GM12892 (cell line): ENCODE measurements around the gene CCDC172.

Experiments
- POLR2A ChIP-seq: IDR thresholded peaks from 2 replicates; pipeline ENCODE4 v1.6.1; 2011; ENCODE audit warnings: low read depth, low read length, control low read depth
- POLR2AphosphoS5 ChIP-seq: IDR thresholded peaks from 2 replicates; pipeline ENCODE4 v1.6.1; 2011; ENCODE audit warnings: low read depth, low read length, control low read depth
- TAF1 ChIP-seq: IDR thresholded peaks from 2 replicates; pipeline ENCODE4 v1.6.1; 2011; ENCODE audit warnings: low read depth, mild to moderate bottlenecking, control low read depth, low read length, borderline replicate concordance

GRCh38 chr10:116312548-116312947 is 11.7 kb upstream of the CCDC172 start:
- TF ChIP-seq POLR2A = no peak
- no peak for TF ChIP-seq POLR2AphosphoS5
- TF ChIP-seq TAF1 = no peak
